Measurements from ENCODE around the gene FRMD1.

The FRMD1 gene

GRCh38 chr6:168095171-168095691, 16.2 kb upstream of the FRMD1 start:
- no peaks in the 10 kb centered on the region for H3K36me3 ChIP-seq (replicated peaks)
- in situ Hi-C loops (cut with HindIII; ENCODE audit: low pct_ligation_motif_present, low sequenced_read_pairs) = no loop called here
- TF ChIP-seq, protein P1, sequence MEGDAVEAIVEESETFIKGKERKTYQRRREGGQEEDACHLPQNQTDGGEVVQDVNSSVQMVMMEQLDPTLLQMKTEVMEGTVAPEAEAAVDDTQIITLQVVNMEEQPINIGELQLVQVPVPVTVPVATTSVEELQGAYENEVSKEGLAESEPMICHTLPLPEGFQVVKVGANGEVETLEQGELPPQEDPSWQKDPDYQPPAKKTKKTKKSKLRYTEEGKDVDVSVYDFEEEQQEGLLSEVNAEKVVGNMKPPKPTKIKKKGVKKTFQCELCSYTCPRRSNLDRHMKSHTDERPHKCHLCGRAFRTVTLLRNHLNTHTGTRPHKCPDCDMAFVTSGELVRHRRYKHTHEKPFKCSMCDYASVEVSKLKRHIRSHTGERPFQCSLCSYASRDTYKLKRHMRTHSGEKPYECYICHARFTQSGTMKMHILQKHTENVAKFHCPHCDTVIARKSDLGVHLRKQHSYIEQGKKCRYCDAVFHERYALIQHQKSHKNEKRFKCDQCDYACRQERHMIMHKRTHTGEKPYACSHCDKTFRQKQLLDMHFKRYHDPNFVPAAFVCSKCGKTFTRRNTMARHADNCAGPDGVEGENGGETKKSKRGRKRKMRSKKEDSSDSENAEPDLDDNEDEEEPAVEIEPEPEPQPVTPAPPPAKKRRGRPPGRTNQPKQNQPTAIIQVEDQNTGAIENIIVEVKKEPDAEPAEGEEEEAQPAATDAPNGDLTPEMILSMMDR (IDR thresholded peaks at IDR 0.05; ENCODE audit: low read depth, low read length, missing control alignments) = no peak
- no peak overlapping the region for H3K27ac ChIP-seq
- no peak for DNase-seq
- no peaks in the 10 kb centered on the region for H3K27me3 ChIP-seq (replicated peaks)
- H3K4me3 ChIP-seq (ENCODE audit: low read depth, low read length) = no peak overlapping the region

DNA sequence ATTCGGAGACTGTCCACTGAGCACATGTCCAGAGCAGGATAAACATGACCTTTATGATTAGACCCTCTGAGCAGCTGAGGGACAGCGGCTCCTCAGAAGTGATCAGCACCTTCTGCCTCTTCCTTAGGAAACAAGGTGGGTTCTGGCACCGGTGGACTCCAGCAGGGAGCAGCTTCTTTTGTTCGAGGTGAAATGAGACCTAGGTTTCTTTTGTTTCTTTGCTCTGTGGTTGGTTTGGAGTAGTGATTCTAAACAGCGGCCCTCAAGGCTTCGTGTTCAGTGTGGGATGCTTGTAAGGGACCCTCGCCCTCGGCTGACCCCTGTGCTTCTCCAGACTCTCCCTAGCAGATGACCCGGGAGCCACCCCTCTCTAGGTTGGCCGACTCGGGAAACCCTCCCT, 14.6 kb upstream of the FRMD1 start:
- H3K4me3 ChIP-seq (ENCODE audit: low read depth, low read length) = no peak overlapping the region
- no peaks in the 10 kb centered on the region for H3K36me3 ChIP-seq (replicated peaks)
- DNase-seq = no peak
- no peak overlapping the region for H3K27ac ChIP-seq
- TF ChIP-seq, protein P1 (IDR thresholded peaks at IDR 0.05; ENCODE audit: low read depth, low read length, missing control alignments) = no peak
- in situ Hi-C loops (cut with HindIII; ENCODE audit: low pct_ligation_motif_present, low sequenced_read_pairs) = no loop called here
- peaks cover 8% of the 10 kb centered on the region for H3K27me3 ChIP-seq (replicated peaks)

DNA sequence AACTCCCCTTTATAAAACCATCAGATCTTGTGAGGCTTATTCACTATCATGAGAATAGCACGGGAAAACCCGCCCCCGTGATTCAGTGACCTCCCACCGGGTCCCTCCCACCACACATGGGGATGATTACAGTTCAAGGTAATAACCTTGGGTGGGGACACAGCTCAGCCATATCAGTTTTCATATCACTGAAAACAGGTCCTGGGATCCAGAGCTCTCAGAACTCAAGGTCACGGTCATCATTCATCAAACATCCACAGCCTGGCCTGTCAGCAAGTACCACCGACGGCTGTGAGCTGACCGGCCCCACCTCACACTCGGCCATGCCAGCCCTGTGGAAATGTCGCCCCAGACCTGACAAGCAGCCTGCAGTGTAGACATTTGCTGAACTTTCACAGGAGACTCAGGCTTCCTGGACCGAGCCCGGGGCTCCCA, 14.1 kb upstream of the FRMD1 start:
- Histone ChIP-seq H3K4me3 (ENCODE audit: low read depth, low read length) (no peak overlapping the region), H3K27me3 (replicated peaks) (peaks cover 8% of the 10 kb centered on the region), H3K27ac (no peak overlapping the region), H3K36me3 (replicated peaks) (no peaks in the 10 kb centered on the region)
- in situ Hi-C loops (cut with HindIII; ENCODE audit: low pct_ligation_motif_present, low sequenced_read_pairs) = no loop called here
- DNase-seq = no peak
- TF ChIP-seq, protein P1 (IDR thresholded peaks at IDR 0.05; ENCODE audit: low read depth, low read length, missing control alignments) = no peak

- Histone ChIP-seq H3K27me3 (replicated peaks) (peaks cover 8% of the 10 kb centered on the region), H3K36me3 (replicated peaks) (no peaks in the 10 kb centered on the region), H3K4me3 (ENCODE audit: low read depth, low read length) (no peak overlapping the region), H3K27ac (no peak overlapping the region)
- TF ChIP-seq, protein P1 (IDR thresholded peaks at IDR 0.05; ENCODE audit: low read depth, low read length, missing control alignments) = no peak
- DNase-seq = no peak
- in situ Hi-C loops (cut with HindIII; ENCODE audit: low pct_ligation_motif_present, low sequenced_read_pairs) = no loop called here
These were observed 13.5 kb upstream of the FRMD1 start for GRCh38 chr6:168092541-168092940.

DNA sequence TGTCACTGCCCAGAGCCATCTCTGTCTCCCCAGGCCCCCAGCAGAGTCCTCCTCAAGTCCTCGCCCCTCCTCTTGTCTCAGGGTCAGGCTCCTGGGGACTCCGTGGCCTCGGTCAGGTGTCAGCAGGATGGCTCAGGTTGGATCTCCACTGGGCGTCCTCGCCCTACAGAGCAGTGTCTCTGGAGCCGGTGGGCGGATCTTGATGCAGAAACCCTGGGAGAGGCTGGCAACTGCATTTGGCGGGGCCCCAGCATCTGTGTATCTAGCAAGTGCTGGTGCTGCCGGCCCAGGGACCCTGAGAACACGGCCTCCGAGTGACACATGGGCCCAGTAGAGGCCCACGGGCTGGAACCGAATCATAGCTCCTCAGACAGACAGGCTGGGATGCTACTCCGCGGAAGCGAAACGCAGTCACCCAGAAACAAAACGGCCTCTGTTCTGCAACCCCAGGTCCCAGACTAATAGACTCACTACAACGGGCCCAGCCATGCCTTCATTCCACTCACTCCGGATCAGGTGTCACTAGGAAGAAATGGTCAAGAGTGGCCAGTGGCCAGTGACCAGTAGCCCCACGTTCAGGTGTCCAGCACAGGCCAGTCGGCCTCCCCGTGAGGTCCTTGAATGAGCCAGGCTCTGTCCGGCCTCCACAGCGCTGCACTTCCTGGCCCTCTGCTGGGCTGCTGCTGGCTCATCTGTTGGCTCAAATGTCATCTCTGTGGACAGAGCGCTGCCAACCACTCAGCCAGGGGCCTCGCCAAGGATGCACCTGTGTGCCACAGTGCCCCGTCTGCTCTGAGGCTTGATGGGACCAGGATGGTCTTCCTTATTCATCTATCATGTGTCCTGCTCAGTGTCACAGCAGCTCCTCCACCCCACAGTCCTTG, 12.6 kb upstream of the FRMD1 start:
- in situ Hi-C loops (cut with HindIII; ENCODE audit: low pct_ligation_motif_present, low sequenced_read_pairs) = no loop called here

More for the DNA sequence above, 12.6 kb upstream of the FRMD1 start:
- H3K27ac ChIP-seq = no peak overlapping the region
- peaks cover 8% of the 10 kb centered on the region for H3K27me3 ChIP-seq (replicated peaks)
- no peaks in the 10 kb centered on the region for H3K36me3 ChIP-seq (replicated peaks)
- TF ChIP-seq, protein P1 (IDR thresholded peaks at IDR 0.05; ENCODE audit: low read depth, low read length, missing control alignments) = no peak
- no peak for DNase-seq
- H3K4me3 ChIP-seq (ENCODE audit: low read depth, low read length) = no peak overlapping the region

Data from brain microvascular endothelial cell (primary cell).